Transverse colon (tissue), 4 donors: ENCODE results near the gene PCDHA10. TPM values are rescaled to one million over a fixed set of nuclear protein-coding genes. Genes with fewer than 3 reads are reported as not detected.
"Not testable (repeated sequence)": the region's sequence is repeated elsewhere in the genome, so short reads cannot be mapped to it uniquely, and the experiment has no call there.

Source experiments
- DNase-seq: peaks from one replicate; pipeline ENCODE4 v3.0.0-alpha.2; 2019
- H3K27ac ChIP-seq, 4 donors: fragments of 200-600 bp; sonication (generic); 2 replicates each; pipeline ENCODE4 v1.5.1; 2016 to 2018; ENCODE audit warnings: inconsistent platforms in 4 of 4
- H3K27me3 ChIP-seq: fragments of 200-600 bp; sonication (generic); 2 replicates; pipeline ENCODE4 v1.5.1; 2017; ENCODE audit warnings: inconsistent platforms
- H3K36me3 ChIP-seq, 4 donors: fragments of 200-600 bp; sonication (generic); 2 replicates each; pipeline ENCODE4 v1.5.1; 2017 to 2019; ENCODE audit warnings: inconsistent platforms in 4 of 4
- H3K4me1 ChIP-seq, 4 donors: fragments of 200-600 bp; sonication (generic); 2 replicates each; pipeline ENCODE4 v1.5.1; 2017 to 2020; ENCODE audit warnings: inconsistent platforms in 4 of 4
- H3K4me3 ChIP-seq, 4 donors: fragments of 200-600 bp; sonication (generic); 1 replicate in 1 of 4; 2 replicates in 3 of 4; pipeline versions ENCODE4 v1.5.1 to v1.6.1; 2017 to 2019; ENCODE audit warnings: inconsistent platforms in 4 of 4
- H3K9me3 ChIP-seq, 2 donors: fragments of 200-600 bp; sonication (generic); 2 replicates each; pipeline ENCODE4 v1.5.1; 2017 to 2019; ENCODE audit warnings: inconsistent platforms in 2 of 2
- CTCF ChIP-seq, 5 experiments: fragments of 200-600 bp in 3 of 5; fragments of 450-650 bp in 2 of 5; sonication (generic) in 3 of 5; IDR thresholded peaks; 1 replicate in 2 of 5; 2 replicates in 3 of 5; pipeline ENCODE4 v1.5.1; 2016 to 2017; ENCODE audit warnings: antibody characterized with exemption in 5 of 5, inconsistent platforms in 3 of 5, mild to moderate bottlenecking in 2 of 5, moderate library complexity in 1 of 5
- EP300 ChIP-seq: sonication (generic); formaldehyde crosslinking; IDR thresholded peaks from one replicate; pipeline ENCODE4 v1.6.1; 2017; ENCODE audit warnings: antibody characterized with exemption, low read depth
- POLR2A ChIP-seq: fragments of 450-650 bp; IDR thresholded peaks from one replicate; pipeline ENCODE4 v1.6.1; 2016; ENCODE audit warnings: antibody characterized with exemption, mild to moderate bottlenecking, moderate library complexity
- POLR2AphosphoS5 ChIP-seq, 3 donors: sonication (generic); formaldehyde crosslinking; IDR thresholded peaks; one replicate each; pipeline ENCODE4 v1.6.1; 2016; ENCODE audit warnings: antibody characterized with exemption in 3 of 3
- WGBS, 2 donors: methylation state at CpG; one replicate each; pipeline ENCODE4 v1.1.5; 2018; ENCODE audit warnings: low coverage in 1 of 2; 5-methylcytosine and 5-hydroxymethylcytosine counted together
- in situ Hi-C, 4 donors: fragments of 200-750 bp; cut with MboI; loops; one replicate each; pipeline versions ENCODE4 v1.15.0 to v1.15.1; 2017; ENCODE audit warnings: low sequenced_read_pairs in 3 of 4, low pct_ligation_motif_present in 1 of 4, low pct_unique_long_range_greater_than_20kb in 1 of 4
- intact Hi-C: fragments of 100-400 bp; cut with DNase I; formaldehyde crosslinking; loops from one replicate; pipeline ENCODE4 v1.15.1; 2023; ENCODE audit warnings: low total_unique reads
- total RNA-seq, 4 donors: library from RNA; depleted of rRNA; stranded (reverse); fragments of >200 nt; gene quantifications; one replicate each; pipeline ENCODE4 v1.1.0, GENCODE V29; 2016

The PCDHA10 gene
- total RNA-seq, 4 donors from 2014 or later, result 0.68 to 0.79 TPM; not detected in 2

- peaks cover 5 to 31% of the 10 kb centered on the region in 2 donors for H3K9me3 ChIP-seq
- intact Hi-C loops, result no loop called here
- WGBS, 2 donors, result 83% methylated on average over 87 of the region's 87 CpGs; no CpG with 5 or more reads in 1 of the 2 donors
- DNase-seq, result no peak
- H3K27me3 ChIP-seq, result peaks cover 22% of the 10 kb centered on the region
- in situ Hi-C loops, result no loop called here
- no peak for TF ChIP-seq CTCF (IDR thresholded peaks at IDR 0.05)
- no peak for TF ChIP-seq POLR2AphosphoS5 (IDR thresholded peaks at IDR 0.05)
- TF ChIP-seq POLR2A, result no peak
- no peak for TF ChIP-seq EP300
- no peak overlapping the region for H3K4me3 ChIP-seq
- H3K4me1 ChIP-seq, result no peaks in the 10 kb centered on the region
- H3K27ac ChIP-seq, result no peak overlapping the region
- H3K36me3 ChIP-seq, result no peaks in the 10 kb centered on the region
Measured at GRCh38 chr5:140842798-140843733, 12.6 kb upstream of the PCDHA10 start.

GRCh38 chr5:140848139-140849102 is 7.3 kb upstream of the PCDHA10 start, which contains the start of gene PCDHA9:
TSS of gene PCDHA9 (plus strand) at chr5:140848382. CDS start at chr5:140848496, 114 bp downstream.
- not testable (repeated sequence) for H3K4me1 ChIP-seq, H3K4me3 ChIP-seq
- WGBS, 2 donors, result 48 to 63% methylated on average over 8 to 27 of the region's 48 CpGs

GRCh38 chr5:140849831-140850634 is 5.7 kb upstream of the PCDHA10 start:
- WGBS, 2 donors, result 78% methylated on average over 98 of the region's 101 CpGs; no CpG with 5 or more reads in 1 of the 2 donors
- H3K27ac ChIP-seq, intact Hi-C loops, DNase-seq, H3K36me3 ChIP-seq, H3K4me3 ChIP-seq, in situ Hi-C loops, H3K4me1 ChIP-seq: not testable (repeated sequence)
- H3K9me3 ChIP-seq, result peaks cover 6 to 31% of the 10 kb centered on the region in 2 donors
- peaks cover 26% of the 10 kb centered on the region for H3K27me3 ChIP-seq

More at GRCh38 chr5:140848139-140849102, 7.3 kb upstream of the PCDHA10 start, which contains the start of gene PCDHA9:
- peaks cover 26% of the 10 kb centered on the region for H3K27me3 ChIP-seq
- H3K36me3 ChIP-seq, H3K27ac ChIP-seq, intact Hi-C loops, in situ Hi-C loops, DNase-seq: not testable (repeated sequence)
- peaks cover 10 to 27% of the 10 kb centered on the region in 2 donors for H3K9me3 ChIP-seq

GRCh38 chr5:140857177-140857986 is 1.7 kb downstream of the PCDHA10 start:
- no peak for DNase-seq
- in situ Hi-C loops (no loop called here), intact Hi-C loops (no loop called here)
- H3K27ac ChIP-seq, result no peak overlapping the region
- H3K36me3 ChIP-seq, result no peaks in the 10 kb centered on the region
- no peak overlapping the region for H3K4me3 ChIP-seq
- 81 to 94% methylated on average over 9 to 93 of the region's 94 CpGs for WGBS, 2 donors
- peaks cover 4% of the 10 kb centered on the region for H3K27me3 ChIP-seq
- H3K4me1 ChIP-seq, result no peaks in the 10 kb centered on the region
- peaks cover 21% of the 10 kb centered on the region in 2 donors for H3K9me3 ChIP-seq
- TF ChIP-seq CTCF (IDR thresholded peaks at IDR 0.05), result no peak
- no peak for TF ChIP-seq POLR2A
- no peak for TF ChIP-seq POLR2AphosphoS5 (IDR thresholded peaks at IDR 0.05)
- TF ChIP-seq EP300, result no peak
